Gastrocnemius medialis (tissue), 4 donors: ENCODE results near the gene EPHB2. TPM values are rescaled to one million over a fixed set of nuclear protein-coding genes. Genes with fewer than 3 reads are reported as not detected.
"Not testable (repeated sequence)": the region's sequence is repeated elsewhere in the genome, so short reads cannot be mapped to it uniquely, and the experiment has no call there.

Experiments
- ATAC-seq, 2 donors: fragments of 150-250 bp; one replicate each; pipeline ENCODE4 v1.9.1; 2016
- DNase-seq, 2 donors: peaks; one replicate each; pipeline ENCODE4 v3.0.0-alpha.2; 2019
- H3K27ac ChIP-seq, 4 donors: fragments of 200-600 bp; sonication (generic); 1 replicate in 1 of 4; 2 replicates in 3 of 4; pipeline ENCODE4 v1.5.1; 2016 to 2018; ENCODE audit warnings: mild to moderate bottlenecking in 2 of 4, moderate library complexity in 1 of 4
- H3K27me3 ChIP-seq, 3 donors: fragments of 200-600 bp; sonication (generic) in 2 of 3; 1 replicate in 1 of 3; 2 replicates in 2 of 3; pipeline versions ENCODE4 v1.5.1 to v1.6.0; 2016 to 2019; ENCODE audit warnings: mild to moderate bottlenecking in 1 of 3, moderate library complexity in 1 of 3
- H3K36me3 ChIP-seq, 2 donors: fragments of 200-600 bp; sonication (generic) in 1 of 2; one replicate each; pipeline ENCODE4 v1.5.1; 2017 to 2018
- H3K4me1 ChIP-seq, 2 donors: fragments of 200-600 bp; sonication (generic) in 1 of 2; one replicate each; pipeline ENCODE4 v1.5.1; 2016 to 2017; ENCODE audit warnings: mild to moderate bottlenecking in 2 of 2
- H3K4me3 ChIP-seq, 4 donors: fragments of 200-600 bp; sonication (generic) in 3 of 4; 1 replicate in 1 of 4; 2 replicates in 3 of 4; pipeline ENCODE4 v1.5.1; 2016 to 2019; ENCODE audit warnings: mild to moderate bottlenecking in 2 of 4
- H3K9me3 ChIP-seq, 3 donors: fragments of 200-600 bp; sonication (generic) in 2 of 3; 1 replicate in 1 of 3; 2 replicates in 2 of 3; pipeline ENCODE4 v1.5.1; 2016 to 2019
- CTCF ChIP-seq, 5 experiments: fragments of 450-650 bp in 3 of 5; fragments of 200-600 bp in 2 of 5; sonication (generic) in 2 of 5; IDR thresholded peaks in 4 of 5; conservative IDR thresholded peaks in 1 of 5; 1 replicate in 4 of 5; 2 replicates in 1 of 5; pipeline ENCODE4 v1.5.1; 2016 to 2019; ENCODE audit warnings: antibody characterized with exemption in 5 of 5, mild to moderate bottlenecking in 3 of 5, moderate library complexity in 3 of 5
- POLR2A ChIP-seq, 2 donors: fragments of 450-650 bp; IDR thresholded peaks; one replicate each; pipeline ENCODE4 v1.6.1; 2017; ENCODE audit warnings: antibody characterized with exemption in 2 of 2, mild to moderate bottlenecking in 2 of 2, moderate library complexity in 2 of 2
- in situ Hi-C, 4 donors: fragments of 200-750 bp; cut with MboI; loops; one replicate each; pipeline versions ENCODE4 v1.15.0 to v1.8.0; 2017; ENCODE audit warnings: low sequenced_read_pairs in 4 of 4
- intact Hi-C: fragments of 100-400 bp; cut with DNase I; formaldehyde crosslinking; loops from one replicate; pipeline ENCODE4 v1.15.1; 2023; ENCODE audit warnings: low total_unique reads
- total RNA-seq, 4 donors: library from RNA; depleted of rRNA; stranded (reverse); fragments of >200 nt; gene quantifications; one replicate each; pipeline versions ENCODE4 v1.1.0 to v1.2.3, GENCODE V29; 2016

Gene EPHB2
- total RNA-seq, 4 donors from 2014 or later, result 0.07 to 0.58 (median 0.24) TPM; not detected in 1

DNA sequence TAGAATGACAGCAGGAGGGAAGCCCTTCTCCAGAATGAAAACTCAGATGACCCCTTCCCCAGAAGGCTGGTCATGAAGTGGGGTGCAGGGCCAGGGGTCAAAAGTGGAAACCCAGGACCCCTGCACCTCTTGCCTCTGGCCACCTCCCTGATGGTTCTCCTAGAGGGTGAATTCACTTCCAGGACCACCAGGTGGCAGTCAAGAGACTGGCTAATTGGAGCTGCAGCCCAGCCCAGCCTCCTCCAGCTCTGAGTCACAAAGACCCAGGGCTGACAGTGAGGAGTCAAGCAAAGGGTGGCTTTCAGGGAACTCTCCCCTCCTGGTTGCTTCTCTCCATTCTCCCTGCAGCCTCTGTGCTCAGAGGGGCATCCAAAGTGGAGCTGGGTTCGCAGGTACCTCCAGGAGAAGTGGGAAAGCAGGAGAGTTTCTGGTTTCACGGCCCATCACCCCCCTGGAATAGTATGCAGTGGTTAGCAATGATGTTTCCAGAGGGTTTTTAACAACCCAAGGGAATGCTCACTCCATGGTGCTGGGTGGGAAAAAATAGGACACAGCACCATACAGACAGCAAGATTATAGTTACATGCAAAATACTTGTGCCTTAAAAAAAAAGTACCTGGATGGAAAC, 6.1 kb upstream of the EPHB2 start:
- peak; percentile 91 for ATAC-seq
- Histone ChIP-seq H3K36me3 (no peaks in the 10 kb centered on the region), H3K27ac (no peak overlapping the region), H3K27me3 (no peaks in the 10 kb centered on the region), H3K4me3 (no peak overlapping the region), H3K4me1 (no peaks in the 10 kb centered on the region), H3K9me3 (no peaks in the 10 kb centered on the region)
- intact Hi-C loops (loop anchor here (1.0 to 2.0 kb wide), 2 partner anchors 156 to 185 kb away; no protein-coding TSS in a partner anchor), in situ Hi-C loops (loop anchor here in 3 of 4 donors (10.0 to 25.0 kb wide), 3 partner anchors 180 to 190 kb away; no protein-coding TSS in a partner anchor)
- peak; percentile 61 to 73 for DNase-seq
- TF ChIP-seq CTCF (IDR thresholded peaks at IDR 0.05 in 4 of 5, conservative IDR thresholded peaks at IDR 0.05 in 1 of 5), result peak; percentile 70 to 88 (median 77)
- TF ChIP-seq POLR2A (IDR thresholded peaks at IDR 0.05), result no peak

DNA sequence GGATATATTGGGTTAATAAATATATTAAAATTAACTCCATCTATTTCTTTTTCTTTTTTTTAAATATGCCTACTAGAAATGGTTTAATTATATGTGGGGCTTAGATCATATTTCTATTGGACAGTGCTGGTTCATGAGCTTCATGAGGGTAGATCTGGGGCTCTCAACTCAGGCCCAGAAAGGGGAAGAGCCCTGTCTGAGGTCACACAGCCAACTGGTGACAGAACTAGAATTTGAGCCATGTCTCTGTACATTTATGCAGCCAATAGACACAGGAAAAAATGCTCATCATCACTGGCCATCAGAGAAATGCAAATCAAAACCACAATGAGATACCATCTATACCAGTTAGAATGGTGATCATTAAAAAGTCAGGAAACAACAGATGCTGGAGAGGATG, 5.1 kb upstream of the EPHB2 start:
- H3K27me3 ChIP-seq, result peaks cover 0 to 6% (median 0%) of the 10 kb centered on the region in 3 donors
- H3K4me1 ChIP-seq, result no peaks in the 10 kb centered on the region
- H3K9me3 ChIP-seq, result no peaks in the 10 kb centered on the region
- in situ Hi-C loops, result loop anchor here in 3 of 4 donors (10.0 to 25.0 kb wide), 3 partner anchors 179 to 189 kb away; no protein-coding TSS in a partner anchor
- no peak overlapping the region for H3K27ac ChIP-seq
- no peak for ATAC-seq
- no peak for TF ChIP-seq CTCF (IDR thresholded peaks at IDR 0.05 in 4 of 5, conservative IDR thresholded peaks at IDR 0.05 in 1 of 5)
- TF ChIP-seq POLR2A (IDR thresholded peaks at IDR 0.05), result no peak
- H3K36me3 ChIP-seq, result no peaks in the 10 kb centered on the region
- intact Hi-C loops, result loop anchor here (2.0 kb wide), 1 partner anchor 155 kb away; no protein-coding TSS in a partner anchor
- H3K4me3 ChIP-seq, result no peak overlapping the region
- no peak for DNase-seq

GRCh38 chr1:22706100-22706499, 4.5 kb upstream of the EPHB2 start:
- intact Hi-C loops, H3K36me3 ChIP-seq, H3K9me3 ChIP-seq, H3K4me3 ChIP-seq, DNase-seq, ATAC-seq, H3K4me1 ChIP-seq, H3K27ac ChIP-seq, H3K27me3 ChIP-seq: not testable (repeated sequence)
- in situ Hi-C loops, result loop anchor here in 3 of 4 donors (10.0 to 25.0 kb wide), 3 partner anchors 179 to 189 kb away; no protein-coding TSS in a partner anchor

GRCh38 chr1:22708777-22709176, 1.9 kb upstream of the EPHB2 start:
- TF ChIP-seq POLR2A (IDR thresholded peaks at IDR 0.05) (no peak), CTCF (IDR thresholded peaks at IDR 0.05 in 4 of 5, conservative IDR thresholded peaks at IDR 0.05 in 1 of 5) (no peak)
- H3K4me1 ChIP-seq, result no peaks in the 10 kb centered on the region
- H3K36me3 ChIP-seq, result no peaks in the 10 kb centered on the region
- ATAC-seq (no peak), DNase-seq (no peak)
- H3K27me3 ChIP-seq, result peaks cover 12 to 22% (median 19%) of the 10 kb centered on the region in 3 donors
- intact Hi-C loops, result no loop called here
- no peak overlapping the region for H3K27ac ChIP-seq
- in situ Hi-C loops, result loop anchor here in 3 of 4 donors (10.0 to 25.0 kb wide), 3 partner anchors 176 to 186 kb away; no protein-coding TSS in a partner anchor
- H3K9me3 ChIP-seq, result no peaks in the 10 kb centered on the region
- no peak overlapping the region for H3K4me3 ChIP-seq

- no peak for DNase-seq
- H3K36me3 ChIP-seq, result no peaks in the 10 kb centered on the region
- intact Hi-C loops, result no loop called here
- no peak for ATAC-seq
- in situ Hi-C loops, result loop anchor here in 3 of 4 donors (10.0 to 25.0 kb wide), 3 partner anchors 176 to 186 kb away; no protein-coding TSS in a partner anchor
- H3K27me3 ChIP-seq, result peaks cover 12 to 22% (median 19%) of the 10 kb centered on the region in 3 donors
- no peak overlapping the region for H3K27ac ChIP-seq
- TF ChIP-seq CTCF (IDR thresholded peaks at IDR 0.05 in 4 of 5, conservative IDR thresholded peaks at IDR 0.05 in 1 of 5) (no peak), POLR2A (IDR thresholded peaks at IDR 0.05) (no peak)
- no peak overlapping the region for H3K4me3 ChIP-seq
- no peaks in the 10 kb centered on the region for H3K9me3 ChIP-seq
- no peaks in the 10 kb centered on the region for H3K4me1 ChIP-seq
Measured at GRCh38 chr1:22709227-22709626, 1.4 kb upstream of the EPHB2 start.
